Right atrium auricular region (tissue), 2 donors: ENCODE measurements around the gene LSM11. TPM values are rescaled to one million over a fixed set of nuclear protein-coding genes. Genes with fewer than 3 reads are reported as not detected.
A peak's percentile ranks its signal among the peaks of the same experiment; 100 is the strongest.

Experiments used
- DNase-seq: peaks from one replicate; pipeline ENCODE4 v3.0.0-alpha.2; 2019; ENCODE audit warnings: low spot score
- H3K27ac ChIP-seq, 2 donors: fragments of 200-600 bp; sonication (generic); 1 replicate in 1 of 2; 2 replicates in 1 of 2; pipeline ENCODE4 v1.5.1; 2016 to 2019
- H3K27me3 ChIP-seq, 2 donors: fragments of 200-600 bp; sonication (generic); one replicate each; pipeline versions ENCODE4 v1.5.1 to v1.6.0; 2017 to 2019
- H3K36me3 ChIP-seq: fragments of 200-600 bp; sonication (generic); one replicate; pipeline ENCODE4 v1.5.1; 2016
- H3K4me1 ChIP-seq, 2 donors: fragments of 200-600 bp; sonication (generic); one replicate each; pipeline versions ENCODE4 v1.5.1 to v1.6.0; 2017 to 2019
- H3K4me3 ChIP-seq, 2 donors: fragments of 200-600 bp; sonication (generic); 1 replicate in 1 of 2; 2 replicates in 1 of 2; pipeline ENCODE4 v1.5.1; 2017 to 2019; ENCODE audit warnings: mild to moderate bottlenecking in 1 of 2, moderate library complexity in 1 of 2
- H3K9me3 ChIP-seq, 2 donors: fragments of 200-600 bp; sonication (generic); one replicate each; pipeline ENCODE4 v1.5.1; 2019
- CTCF ChIP-seq, 2 donors: fragments of 200-600 bp; sonication (generic); IDR thresholded peaks; one replicate each; pipeline ENCODE4 v1.5.1; 2019; ENCODE audit warnings: antibody characterized with exemption in 2 of 2
- total RNA-seq, 2 donors: library from RNA; depleted of rRNA; stranded (reverse); fragments of >200 nt; gene quantifications; one replicate each; pipeline ENCODE4 v1.1.0, GENCODE V29; 2016

The LSM11 gene
- total RNA-seq, 2 donors from 2014 or later = 1.6 to 2.4 TPM

- TF ChIP-seq CTCF (IDR thresholded peaks at IDR 0.05) = no peak
Observed at GRCh38 chr5:157758706-157759105, 15.2 kb downstream of the LSM11 start.

GRCh38 chr5:157761690-157762621, 18.4 kb downstream of the LSM11 start:
- no peak overlapping the region for H3K27ac ChIP-seq

More at GRCh38 chr5:157758706-157759105, 15.2 kb downstream of the LSM11 start:
- no peaks in the 10 kb centered on the region for H3K4me1 ChIP-seq
- H3K36me3 ChIP-seq = peaks cover 17% of the 10 kb centered on the region
- no peak overlapping the region for H3K4me3 ChIP-seq
- no peak overlapping the region for H3K27ac ChIP-seq
- H3K9me3 ChIP-seq = no peaks in the 10 kb centered on the region
- no peaks in the 10 kb centered on the region for H3K27me3 ChIP-seq
- no peak for DNase-seq

GRCh38 chr5:157764531-157764930, 21.0 kb downstream of the LSM11 start:
- Histone ChIP-seq H3K27ac (no peak overlapping the region), H3K4me1 (peaks cover 0 to 6% of the 10 kb centered on the region in 2 donors), H3K27me3 (no peaks in the 10 kb centered on the region), H3K4me3 (no peak overlapping the region), H3K9me3 (no peaks in the 10 kb centered on the region), H3K36me3 (no peaks in the 10 kb centered on the region)
- no peak for DNase-seq
- TF ChIP-seq CTCF (IDR thresholded peaks at IDR 0.05) = no peak

More at GRCh38 chr5:157761690-157762621, 18.4 kb downstream of the LSM11 start:
- Histone ChIP-seq H3K27me3 (no peaks in the 10 kb centered on the region), H3K36me3 (no peaks in the 10 kb centered on the region), H3K4me3 (no peak overlapping the region), H3K9me3 (no peaks in the 10 kb centered on the region), H3K4me1 (no peaks in the 10 kb centered on the region)
- TF ChIP-seq CTCF (IDR thresholded peaks at IDR 0.05) = peak; percentile 66 to 86
- no peak for DNase-seq

- H3K4me3 ChIP-seq = no peak overlapping the region
- no peaks in the 10 kb centered on the region for H3K36me3 ChIP-seq
- DNase-seq = no peak
- H3K27ac ChIP-seq = no peak overlapping the region
- H3K9me3 ChIP-seq = no peaks in the 10 kb centered on the region
- peaks cover 0 to 6% of the 10 kb centered on the region in 2 donors for H3K4me1 ChIP-seq
- no peak for TF ChIP-seq CTCF (IDR thresholded peaks at IDR 0.05)
- H3K27me3 ChIP-seq = no peaks in the 10 kb centered on the region
Observed at GRCh38 chr5:157766442-157766841, 22.9 kb downstream of the LSM11 start.

GRCh38 chr5:157766902-157767301, 23.4 kb downstream of the LSM11 start:
- no peak overlapping the region for H3K27ac ChIP-seq
- no peaks in the 10 kb centered on the region for H3K36me3 ChIP-seq
- no peak for DNase-seq
- no peak overlapping the region for H3K4me3 ChIP-seq
- TF ChIP-seq CTCF (IDR thresholded peaks at IDR 0.05) = no peak
- H3K9me3 ChIP-seq = no peaks in the 10 kb centered on the region
- H3K27me3 ChIP-seq = no peaks in the 10 kb centered on the region
- H3K4me1 ChIP-seq = peaks cover 0 to 6% of the 10 kb centered on the region in 2 donors
